ENCODE measurements around the gene TRIML1.

TRIML1 gene

DNA sequence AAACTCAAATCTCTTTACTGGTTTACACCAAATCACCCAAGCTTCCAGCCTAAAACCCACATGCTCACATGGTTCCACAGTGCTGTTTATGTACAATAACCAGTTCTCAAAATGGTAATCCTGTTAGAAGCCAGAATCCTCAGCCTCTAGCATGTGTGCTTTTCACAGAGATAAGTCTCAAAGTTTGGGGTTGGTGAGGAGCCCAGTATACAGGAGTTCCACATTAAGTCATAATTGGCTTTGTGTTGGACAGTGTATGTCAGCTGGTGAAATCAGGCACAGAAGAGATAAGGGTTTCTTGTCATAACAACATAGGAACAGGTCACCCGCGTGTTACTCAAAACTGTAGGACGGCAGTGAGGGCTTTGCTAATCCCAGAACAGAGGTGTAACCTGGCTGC is at the start of gene TRIML1:
TRIML1 (plus strand) TSS at position 301 of the 400 bp plus-strand sequence. CDS start 118 bp downstream, outside the sequence.
- no peak for DNase-seq

- DNase-seq = no peak
Observed at GRCh38 chr4:188092824-188093223, 46.4 kb upstream of the TRIML1 start.

DNA sequence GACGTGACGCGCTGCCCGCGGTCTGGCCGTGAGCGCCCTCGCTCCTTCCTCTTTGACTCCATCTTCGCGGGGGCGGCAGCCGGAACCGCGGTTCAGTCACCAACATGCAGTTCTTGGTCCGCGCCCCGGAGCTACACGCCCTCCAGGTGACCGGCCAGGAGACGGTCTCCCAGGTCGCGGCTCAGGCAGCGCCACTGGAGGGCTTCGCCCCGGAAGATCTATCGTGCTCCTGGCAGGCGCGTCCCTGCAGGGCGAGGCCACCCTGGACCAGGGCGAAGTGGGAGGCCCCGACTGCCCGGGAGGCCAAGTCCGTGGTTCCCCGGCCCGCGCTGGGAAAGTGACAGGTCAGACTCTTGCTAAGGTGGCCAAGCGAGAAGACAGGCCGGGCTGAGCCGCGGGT is 32.8 kb upstream of the TRIML1 start:
- DNase-seq = no peak

- no peak for DNase-seq
Observed at GRCh38 chr4:188107931-188108843, 31.1 kb upstream of the TRIML1 start.

GRCh38 chr4:188109157-188109755 is 30.0 kb upstream of the TRIML1 start, which contains the start of gene TRIML2:
Gene TRIML2 (minus strand): TSS chr4:188109603. CDS start chr4:188105368, 4,235 bp downstream.
- DNase-seq = no peak

GRCh38 chr4:188110036-188110435 is 29.2 kb upstream of the TRIML1 start:
- DNase-seq = no peak

GRCh38 chr4:188110741-188111471 is 28.3 kb upstream of the TRIML1 start:
- no peak for DNase-seq

DNA sequence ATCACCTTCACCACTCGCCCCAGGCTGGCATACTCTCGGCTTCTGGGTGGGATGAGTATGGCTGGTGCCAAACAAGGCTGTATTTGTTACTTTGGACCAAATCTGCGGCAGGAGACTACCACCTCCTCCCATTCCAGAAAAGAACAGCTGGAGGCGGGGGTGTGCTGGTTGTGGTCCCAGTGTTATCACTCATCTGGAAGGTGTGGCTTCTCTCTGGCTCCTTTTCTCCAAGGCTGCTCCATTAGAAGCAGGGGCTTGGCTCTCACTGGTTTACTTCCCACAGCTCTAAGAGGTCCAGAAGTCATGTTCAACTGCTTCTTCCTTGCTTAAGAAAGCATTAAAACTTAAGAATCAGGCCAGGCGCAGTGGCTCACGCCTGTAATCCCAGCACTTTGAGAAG is 27.3 kb upstream of the TRIML1 start:
- no peak for DNase-seq

DNA sequence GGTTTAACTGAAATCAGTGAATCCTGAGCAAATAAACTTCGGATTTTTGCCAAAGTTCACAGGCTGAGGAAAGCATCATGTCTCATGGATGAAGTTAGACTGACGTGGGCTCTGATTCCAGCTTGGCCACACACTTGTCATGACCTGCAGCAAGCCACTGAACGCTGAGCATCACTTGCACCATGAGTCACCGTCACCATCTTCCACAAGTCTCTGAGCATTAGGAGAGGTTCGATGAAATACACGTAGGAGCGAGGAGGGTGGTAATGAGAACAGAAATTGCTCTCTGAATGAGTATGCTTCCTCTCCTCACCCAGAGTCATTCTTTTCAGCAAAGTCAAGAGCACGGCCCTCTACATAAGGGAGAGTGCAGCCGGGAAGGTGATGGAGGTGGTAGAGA is 26.1 kb upstream of the TRIML1 start:
- DNase-seq = no peak

DNA sequence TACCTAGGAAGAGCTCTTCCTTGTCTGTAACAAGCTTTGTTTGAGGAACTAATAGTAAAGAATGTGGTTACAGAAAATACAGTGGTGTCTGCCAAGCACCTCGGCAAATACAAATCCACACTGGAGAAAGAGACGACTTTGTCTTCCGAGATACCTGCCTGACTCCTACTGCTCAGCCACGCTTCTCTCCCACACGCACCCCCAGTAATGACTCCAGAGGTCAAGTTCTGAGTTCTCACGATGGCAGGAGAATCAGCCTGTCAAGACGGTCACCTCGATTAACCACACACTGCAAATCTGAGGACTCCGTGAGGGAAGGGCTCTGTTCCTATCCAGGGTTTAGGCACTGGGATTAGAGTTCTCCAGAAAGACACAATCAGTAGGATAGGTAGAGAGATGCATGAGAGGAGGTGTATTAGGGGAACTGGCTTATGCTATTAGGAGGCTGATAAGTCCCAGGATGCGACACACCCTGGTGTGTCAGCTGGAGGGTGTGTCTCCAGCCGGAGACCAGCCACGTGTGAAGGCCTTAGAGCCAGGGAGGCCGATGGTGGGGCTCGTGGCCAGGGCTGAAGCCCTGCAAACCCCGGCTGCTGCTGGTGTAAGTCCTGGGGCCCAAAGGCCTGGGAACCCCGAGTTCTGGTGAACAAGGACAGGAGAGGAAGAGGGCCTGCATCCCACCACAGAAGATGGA is 21.5 kb upstream of the TRIML1 start:
- no peak for DNase-seq

GRCh38 chr4:188121530-188121929 is 17.7 kb upstream of the TRIML1 start:
- no peak for DNase-seq

- DNase-seq = no peak
Observed at GRCh38 chr4:188127214-188127874, 11.9 kb upstream of the TRIML1 start.

- no peak for DNase-seq
Observed at GRCh38 chr4:188130355-188130754, 8.9 kb upstream of the TRIML1 start.

DNA sequence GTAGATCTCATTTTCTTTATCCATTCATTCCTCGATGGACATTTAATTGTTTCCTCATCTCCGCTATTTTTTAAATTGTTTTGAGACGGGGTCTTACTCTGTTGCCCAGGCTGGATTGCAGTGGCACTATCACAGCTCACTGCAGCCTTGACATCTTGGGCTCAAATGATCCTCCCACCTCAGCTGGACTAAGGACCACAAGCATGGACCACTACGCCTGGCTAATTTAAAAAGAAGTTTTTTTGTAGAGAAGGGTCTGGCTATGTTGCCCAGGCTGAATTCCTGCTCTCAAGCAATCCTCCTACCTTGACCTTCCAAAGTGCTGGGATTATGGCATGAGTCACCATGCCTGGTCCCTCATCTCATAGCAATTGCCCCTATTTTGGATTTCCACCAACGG is 7.0 kb upstream of the TRIML1 start:
- no peak for DNase-seq

- DNase-seq = no peak
Observed at GRCh38 chr4:188138227-188138626, 1.0 kb upstream of the TRIML1 start.

DNA sequence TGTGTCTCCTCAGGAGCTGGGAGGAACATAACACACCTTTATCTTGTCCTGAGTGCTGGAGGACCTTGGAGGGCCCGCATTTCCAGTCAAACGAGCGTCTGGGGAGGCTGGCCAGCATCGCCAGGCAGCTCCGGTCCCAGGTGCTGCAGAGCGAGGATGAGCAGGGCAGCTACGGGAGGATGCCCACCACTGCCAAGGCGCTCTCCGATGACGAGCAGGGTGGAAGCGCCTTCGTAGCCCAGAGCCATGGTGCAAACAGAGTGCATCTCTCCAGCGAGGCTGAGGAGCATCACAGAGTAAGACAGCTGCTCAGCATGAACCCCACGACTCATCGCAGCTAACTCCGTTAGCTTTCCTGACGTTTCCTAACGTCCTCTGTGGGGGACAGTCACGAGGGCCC is 430 bp downstream of the TRIML1 start:
- DNase-seq = no peak

GRCh38 chr4:188143731-188144130 is 4.5 kb downstream of the TRIML1 start:
- no peak for DNase-seq

DNA sequence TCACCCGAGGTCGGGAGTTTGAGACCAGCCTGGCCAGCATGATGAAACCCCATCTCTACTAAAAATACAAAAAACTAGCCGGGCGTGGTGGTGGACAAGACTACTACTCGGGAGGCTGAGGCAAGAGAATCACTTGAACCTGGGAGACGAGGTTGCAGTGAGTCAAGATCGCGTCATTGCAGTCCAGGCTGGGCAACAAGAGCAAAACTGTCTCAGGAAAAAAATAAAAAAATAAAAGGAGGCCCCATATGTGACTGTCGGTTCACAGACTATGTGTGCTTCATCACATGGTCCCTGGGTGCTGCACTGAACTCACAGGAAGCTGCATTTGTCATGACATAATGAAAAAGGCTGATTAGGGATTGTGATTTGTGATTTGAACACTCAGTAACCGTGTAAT is 6.4 kb downstream of the TRIML1 start:
- no peak for DNase-seq

DNA sequence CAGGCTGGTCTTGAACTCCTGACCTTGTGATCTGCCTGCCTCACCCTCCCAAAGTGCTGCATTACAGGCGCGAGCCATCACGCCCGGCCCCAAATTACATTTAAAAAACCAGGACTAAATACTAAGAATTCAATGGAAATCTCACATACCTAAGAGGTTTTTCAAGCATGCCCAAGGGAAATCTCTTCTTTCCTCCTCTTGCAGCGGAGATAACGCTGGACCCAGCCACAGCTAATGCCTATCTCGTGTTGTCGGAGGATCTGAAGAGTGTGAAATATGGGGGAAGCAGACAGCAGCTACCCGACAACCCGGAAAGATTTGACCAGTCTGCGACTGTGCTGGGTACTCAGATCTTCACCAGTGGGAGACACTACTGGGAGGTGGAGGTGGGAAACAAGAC is 7.4 kb downstream of the TRIML1 start:
- no peak for DNase-seq

DNA sequence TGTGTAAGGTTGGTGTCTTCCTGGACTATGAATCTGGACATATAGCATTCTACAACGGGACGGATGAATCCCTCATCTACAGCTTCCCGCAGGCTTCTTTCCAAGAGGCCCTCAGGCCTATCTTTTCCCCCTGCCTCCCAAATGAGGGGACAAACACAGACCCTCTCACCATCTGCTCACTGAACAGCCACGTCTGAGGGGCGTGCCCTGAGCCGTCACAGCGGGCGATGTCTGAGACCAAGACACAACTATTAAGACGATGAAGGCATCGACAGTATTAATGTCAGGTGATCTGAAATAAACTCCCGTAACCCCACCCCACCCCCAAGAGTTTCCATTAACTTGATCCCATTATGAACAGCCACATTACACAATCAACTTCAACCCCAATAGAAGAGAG is 7.9 kb downstream of the TRIML1 start:
- DNase-seq = no peak

DNA sequence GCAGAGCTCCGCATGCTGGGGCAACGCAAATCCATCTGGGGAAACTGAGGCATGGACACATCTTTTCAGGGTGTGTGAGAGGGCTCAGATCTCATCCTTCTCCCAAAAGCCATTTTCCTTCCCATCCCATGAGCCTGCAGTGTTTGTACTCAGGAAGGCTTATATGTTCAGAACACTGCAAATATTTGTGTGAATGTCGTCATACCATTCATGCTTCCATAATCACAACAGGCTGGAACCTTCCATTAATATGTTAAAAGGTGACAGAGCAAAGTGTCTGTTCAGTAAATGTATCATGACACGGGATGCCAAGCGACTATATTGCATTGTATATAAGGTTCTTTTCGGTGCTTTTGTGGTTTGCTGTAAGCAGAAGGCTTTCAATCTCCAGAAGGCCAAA is 8.5 kb downstream of the TRIML1 start:
- no peak for DNase-seq

DNA sequence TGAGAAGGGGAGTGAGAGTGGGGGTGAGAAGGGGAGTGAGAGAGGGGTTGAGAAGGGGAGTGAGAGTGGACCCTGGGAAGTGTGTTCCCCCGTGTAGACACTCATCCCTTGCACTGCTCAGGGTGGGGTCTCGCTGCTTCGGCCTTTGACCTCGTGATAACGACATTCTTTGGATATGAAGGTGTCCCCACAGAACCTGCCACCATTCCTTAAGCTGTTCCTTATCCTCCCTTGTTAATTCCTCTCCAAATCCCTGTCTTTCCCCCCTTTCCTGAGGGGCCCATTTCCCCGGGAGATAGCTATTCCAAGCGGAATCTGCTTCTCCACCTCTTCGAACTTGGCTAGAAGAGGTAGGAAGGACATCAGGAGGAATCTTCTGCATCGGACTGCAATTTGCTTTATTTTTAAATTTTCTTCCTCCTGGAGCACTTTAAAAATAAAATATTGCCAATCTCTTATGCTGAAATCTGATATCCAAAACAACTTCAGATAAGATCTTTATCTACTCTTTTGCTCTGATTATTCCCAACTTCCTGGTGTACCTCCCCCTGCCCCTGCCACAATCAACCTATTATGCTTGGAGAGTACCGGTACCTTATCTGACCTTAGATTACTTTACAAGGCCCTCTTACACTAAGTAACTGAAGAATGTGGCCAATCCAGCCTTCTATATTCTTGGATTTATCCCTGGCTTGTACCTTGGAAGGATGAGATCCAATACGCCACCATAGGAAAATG is 15.6 kb downstream of the TRIML1 start:
- no peak for DNase-seq

All from CD4-positive, alpha-beta T cell treated with Interleukin-4 for 4 hours (primary cell).